Smooth muscle cell (in vitro differentiated cells): Measurements from ENCODE around the gene FAM221B. TPM values are rescaled to one million over a fixed set of nuclear protein-coding genes. Genes with fewer than 3 reads are reported as not detected.

Experiments
- DNase-seq: peaks from one replicate; lab custom pipeline; 2025; ENCODE audit not compliant: unreplicated experiment; lab: John Stamatoyannopoulos, UW
- H2AFZ ChIP-seq: fragments of 200-600 bp; sonication (generic); 2 replicates; pipeline ENCODE4 v1.6.0; 2016; ENCODE audit warnings: antibody characterized with exemption, low read depth, mild to moderate bottlenecking
- H3F3A ChIP-seq: fragments of 200-600 bp; sonication (generic); 2 replicates; pipeline ENCODE4 v1.6.0; 2017; ENCODE audit warnings: antibody characterized with exemption, low read depth
- H3K27ac ChIP-seq: fragments of 200-600 bp; sonication (generic); 2 replicates; pipeline ENCODE4 v1.5.1; 2016; ENCODE audit warnings: low read depth, mild to moderate bottlenecking
- H3K27me3 ChIP-seq: fragments of 200-600 bp; sonication (generic); 2 replicates; pipeline ENCODE4 v1.6.1; 2016; ENCODE audit warnings: low read depth, mild to moderate bottlenecking
- H3K36me3 ChIP-seq: fragments of 200-600 bp; sonication (generic); 2 replicates; pipeline ENCODE4 v1.5.1; 2016; ENCODE audit warnings: low read depth
- H3K4me1 ChIP-seq: fragments of 200-600 bp; sonication (generic); 2 replicates; pipeline ENCODE4 v1.5.1; 2016; ENCODE audit warnings: low read depth
- H3K4me2 ChIP-seq: fragments of 200-600 bp; sonication (generic); 2 replicates; pipeline ENCODE4 v1.6.0; 2016; ENCODE audit warnings: mild to moderate bottlenecking
- H3K4me3 ChIP-seq: fragments of 200-600 bp; sonication (generic); 2 replicates; pipeline ENCODE4 v1.5.1; 2016; ENCODE audit warnings: mild to moderate bottlenecking
- H3K79me2 ChIP-seq: fragments of 200-600 bp; sonication (generic); 2 replicates; pipeline ENCODE4 v1.6.0; 2016; ENCODE audit warnings: low read depth, mild to moderate bottlenecking
- H3K9ac ChIP-seq: fragments of 200-600 bp; sonication (generic); 2 replicates; pipeline ENCODE4 v1.6.0; 2016; ENCODE audit warnings: low read depth
- H3K9me3 ChIP-seq: fragments of 200-600 bp; sonication (generic); replicated peaks from 2 replicates; pipeline ENCODE4 v1.5.1; 2016; ENCODE audit warnings: low read depth
- H4K20me1 ChIP-seq: fragments of 200-600 bp; sonication (generic); 2 replicates; pipeline ENCODE4 v1.6.0; 2016; ENCODE audit warnings: low read depth
- WGBS: methylation state at CpG from one replicate; pipeline ENCODE4 v1.1.7; 2016; ENCODE audit warnings: low lambda C conversion rate; 5-methylcytosine and 5-hydroxymethylcytosine counted together
- polyA plus RNA-seq: library from polyadenylated mRNA; unstranded; fragments of >200 nt; fragmentation: Nextera tagmentation; extraction: Ambion mirVana; gene quantifications from 2 replicates; pipeline ENCODE4 v1.2.1, GENCODE V29; 2016
- total RNA-seq: library from RNA; depleted of rRNA; stranded (reverse); fragments of >200 nt; gene quantifications from 2 replicates; pipeline ENCODE4 v1.2.3, GENCODE V29; 2014
- TF ChIP-seq, protein P1 (sequence below): fragments of 200-600 bp; sonication (generic); IDR thresholded peaks from 2 replicates; pipeline ENCODE4 v1.5.1; 2017; ENCODE audit warnings: borderline replicate concordance, mild to moderate bottlenecking, antibody characterized with exemption; ENCODE audit not compliant: insufficient read depth, poor library complexity, severe bottlenecking

FAM221B gene
- total and polyA plus RNA-seq, 2 experiments from 2014 or later = not detected

DNA sequence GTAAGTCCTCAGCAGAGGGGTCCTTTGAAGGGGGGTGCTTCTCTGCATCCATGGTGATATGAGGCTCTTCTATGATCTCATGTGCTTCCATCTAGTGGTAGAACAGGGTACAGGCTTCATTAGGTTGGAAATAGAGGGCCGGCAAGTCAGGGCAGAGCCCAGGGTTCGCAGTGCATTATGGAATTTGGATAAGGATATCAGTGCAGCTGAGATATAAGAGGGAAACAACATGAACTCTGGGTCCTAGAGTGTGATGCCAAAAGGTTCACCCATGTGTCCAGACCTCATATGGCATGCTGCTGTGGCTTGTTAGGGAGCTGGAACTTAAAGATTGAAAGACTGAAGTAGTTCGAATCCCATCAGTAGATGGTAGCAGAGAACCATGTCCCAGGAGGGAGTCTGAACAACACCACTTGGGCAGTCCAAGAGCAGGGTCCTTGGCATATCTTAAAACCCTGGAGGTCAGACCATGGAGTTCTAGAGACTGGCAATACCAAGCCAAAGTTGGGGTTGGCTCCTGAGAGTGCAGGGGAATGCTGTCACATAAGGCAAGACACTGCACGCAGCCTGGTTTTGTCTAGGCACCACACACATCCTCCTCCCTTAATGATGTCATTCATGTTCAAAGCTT lies 2.3 kb downstream of the FAM221B start:
- TF ChIP-seq, protein P1, sequence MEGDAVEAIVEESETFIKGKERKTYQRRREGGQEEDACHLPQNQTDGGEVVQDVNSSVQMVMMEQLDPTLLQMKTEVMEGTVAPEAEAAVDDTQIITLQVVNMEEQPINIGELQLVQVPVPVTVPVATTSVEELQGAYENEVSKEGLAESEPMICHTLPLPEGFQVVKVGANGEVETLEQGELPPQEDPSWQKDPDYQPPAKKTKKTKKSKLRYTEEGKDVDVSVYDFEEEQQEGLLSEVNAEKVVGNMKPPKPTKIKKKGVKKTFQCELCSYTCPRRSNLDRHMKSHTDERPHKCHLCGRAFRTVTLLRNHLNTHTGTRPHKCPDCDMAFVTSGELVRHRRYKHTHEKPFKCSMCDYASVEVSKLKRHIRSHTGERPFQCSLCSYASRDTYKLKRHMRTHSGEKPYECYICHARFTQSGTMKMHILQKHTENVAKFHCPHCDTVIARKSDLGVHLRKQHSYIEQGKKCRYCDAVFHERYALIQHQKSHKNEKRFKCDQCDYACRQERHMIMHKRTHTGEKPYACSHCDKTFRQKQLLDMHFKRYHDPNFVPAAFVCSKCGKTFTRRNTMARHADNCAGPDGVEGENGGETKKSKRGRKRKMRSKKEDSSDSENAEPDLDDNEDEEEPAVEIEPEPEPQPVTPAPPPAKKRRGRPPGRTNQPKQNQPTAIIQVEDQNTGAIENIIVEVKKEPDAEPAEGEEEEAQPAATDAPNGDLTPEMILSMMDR = peak; percentile 68
- 60% methylated on average over 4 of the region's 4 CpGs for WGBS
- Histone ChIP-seq H2AFZ (no peak overlapping the region), H3K36me3 (no peaks in the 10 kb centered on the region), H3K4me2 (peak overlapping the region; percentile 37), H3K27ac (no peak overlapping the region), H4K20me1 (no peaks in the 10 kb centered on the region), H3F3A (peaks cover 7% of the 10 kb centered on the region), H3K4me3 (no peak overlapping the region), H3K79me2 (peaks cover 9% of the 10 kb centered on the region), H3K27me3 (no peaks in the 10 kb centered on the region), H3K9me3 (no peaks in the 10 kb centered on the region), H3K9ac (no peak overlapping the region), H3K4me1 (peaks cover 8% of the 10 kb centered on the region)
- no peak for DNase-seq

- no peak for DNase-seq
Measured at GRCh38 chr9:35822926-35823325, 5.6 kb downstream of the FAM221B start.

DNA sequence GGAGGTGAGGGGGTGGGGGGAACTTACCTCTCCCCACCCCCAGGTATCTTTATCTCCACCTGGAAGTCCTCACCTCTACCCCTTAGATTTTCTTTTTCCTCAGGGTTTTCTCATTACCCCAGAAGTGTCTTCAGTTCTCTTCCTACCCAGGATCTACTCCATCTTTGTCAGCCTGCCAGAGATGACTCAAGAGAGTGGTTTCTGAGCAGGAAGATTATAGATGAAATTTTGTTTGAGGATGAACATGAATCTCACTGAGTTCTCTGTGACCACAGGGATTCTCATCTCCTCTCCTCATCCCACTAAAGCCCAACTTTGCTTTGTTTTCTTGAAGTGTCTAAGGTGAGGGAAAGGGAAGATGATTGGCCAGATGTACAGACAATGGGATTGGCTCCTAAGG lies 8.5 kb downstream of the FAM221B start:
- H3K4me2 ChIP-seq = no peak overlapping the region
- no peak overlapping the region for H2AFZ ChIP-seq
- peaks cover 3% of the 10 kb centered on the region for H3K27me3 ChIP-seq
- no peak for DNase-seq
- no peaks in the 10 kb centered on the region for H3K36me3 ChIP-seq
- H3F3A ChIP-seq = no peaks in the 10 kb centered on the region
- no peaks in the 10 kb centered on the region for H4K20me1 ChIP-seq
- H3K9ac ChIP-seq = no peak overlapping the region
- H3K9me3 ChIP-seq = no peaks in the 10 kb centered on the region
- TF ChIP-seq, protein P1 = no peak
- no peaks in the 10 kb centered on the region for H3K4me1 ChIP-seq
- H3K4me3 ChIP-seq = no peak overlapping the region
- H3K79me2 ChIP-seq = no peaks in the 10 kb centered on the region
- H3K27ac ChIP-seq = no peak overlapping the region

More at GRCh38 chr9:35822926-35823325, 5.6 kb downstream of the FAM221B start:
- H3K27me3 ChIP-seq = no peaks in the 10 kb centered on the region
- peaks cover 7% of the 10 kb centered on the region for H3F3A ChIP-seq
- no peak overlapping the region for H3K4me2 ChIP-seq
- TF ChIP-seq, protein P1 = no peak
- no peak overlapping the region for H3K27ac ChIP-seq
- H3K9me3 ChIP-seq = no peaks in the 10 kb centered on the region
- H2AFZ ChIP-seq = no peak overlapping the region
- no peak overlapping the region for H3K4me3 ChIP-seq
- no peaks in the 10 kb centered on the region for H3K4me1 ChIP-seq
- H4K20me1 ChIP-seq = no peaks in the 10 kb centered on the region
- no peaks in the 10 kb centered on the region for H3K36me3 ChIP-seq
- no peak overlapping the region for H3K9ac ChIP-seq
- H3K79me2 ChIP-seq = no peaks in the 10 kb centered on the region

DNA sequence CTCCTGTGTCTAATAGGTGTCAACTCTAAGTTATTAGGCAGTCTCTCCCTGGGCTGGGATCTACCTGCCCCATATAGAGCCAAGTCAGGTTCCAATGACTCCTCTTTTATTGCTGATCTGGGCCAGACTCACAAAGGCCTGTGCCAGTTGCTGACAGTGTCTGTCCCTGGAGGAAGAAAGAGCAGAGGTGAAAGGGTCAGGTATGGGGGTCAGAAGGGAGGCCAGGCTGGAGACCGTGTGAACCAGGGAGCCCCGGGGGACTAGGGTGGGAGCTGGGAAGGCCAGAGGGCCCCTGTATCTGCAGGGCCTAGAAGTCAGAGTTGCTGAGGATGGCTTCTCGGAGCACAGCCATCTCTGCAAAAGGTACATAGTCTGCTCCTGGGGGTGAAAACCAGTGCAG lies 10.2 kb downstream of the FAM221B start:
- WGBS = 82% methylated on average over 3 of the region's 3 CpGs
- no peaks in the 10 kb centered on the region for H3F3A ChIP-seq
- H3K9ac ChIP-seq = no peak overlapping the region
- no peak overlapping the region for H3K27ac ChIP-seq
- no peak overlapping the region for H3K4me3 ChIP-seq
- H3K36me3 ChIP-seq = no peaks in the 10 kb centered on the region
- no peak overlapping the region for H3K4me2 ChIP-seq
- no peaks in the 10 kb centered on the region for H3K9me3 ChIP-seq
- peaks cover 9% of the 10 kb centered on the region for H3K4me1 ChIP-seq
- no peaks in the 10 kb centered on the region for H3K79me2 ChIP-seq
- no peaks in the 10 kb centered on the region for H4K20me1 ChIP-seq
- DNase-seq = no peak
- peaks cover 3% of the 10 kb centered on the region for H3K27me3 ChIP-seq
- H2AFZ ChIP-seq = no peak overlapping the region
- TF ChIP-seq, protein P1 = no peak
